ENCODE results near the gene LRRC23. TPM values are rescaled to one million over a fixed set of nuclear protein-coding genes. Genes with fewer than 3 reads are reported as not detected.
"Not testable (repeated sequence)": the region's sequence is repeated elsewhere in the genome, so short reads cannot be mapped to it uniquely, and the experiment has no call there.

LRRC23 gene
- total RNA-seq, 1 donor from 2014 or later, result 12.5 TPM

DNA sequence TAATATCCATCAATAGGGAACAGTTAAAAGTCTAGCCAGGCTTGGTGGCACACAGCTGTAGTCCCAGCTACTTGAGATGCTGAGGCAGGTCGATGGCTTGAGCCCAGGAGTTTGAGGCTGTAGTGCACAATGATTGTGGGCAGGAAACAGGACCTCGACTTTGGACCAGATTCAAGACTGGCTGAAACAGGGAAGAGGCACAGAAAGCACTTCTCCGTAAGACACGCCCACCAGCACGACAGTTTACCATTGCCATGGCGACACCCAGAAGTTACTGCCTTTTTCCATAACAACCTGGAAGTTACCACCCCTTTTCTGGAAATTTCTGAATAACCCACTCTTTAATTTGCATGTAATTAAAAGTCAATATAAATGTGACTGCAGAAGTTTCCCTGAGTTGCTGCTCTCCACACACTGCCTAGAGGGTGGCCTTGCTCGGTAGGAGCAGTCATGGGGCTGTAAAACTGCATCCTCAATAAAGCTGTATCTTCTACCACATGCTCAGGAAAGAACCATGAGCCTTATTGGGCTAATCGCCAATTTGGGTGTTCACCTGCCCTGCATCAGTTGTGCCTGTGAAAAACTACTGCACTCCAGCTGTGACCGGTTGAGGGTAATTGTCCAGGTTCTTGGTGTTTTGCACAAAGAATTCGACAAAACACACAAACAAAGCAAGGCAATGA lies 4.6 kb upstream of the LRRC23 start:
- Histone ChIP-seq H3K27ac (ENCODE audit: low read depth, low read length) (peak overlapping the region; percentile 23), H3K4me1 (ENCODE audit: control insufficient read depth in 3 of 3, insufficient read depth in 3 of 3, low read length in 3 of 3) (peaks cover 8 to 11% (median 8%) of the 10 kb centered on the region in 3 donors), H3K9me3 (ENCODE audit: control insufficient read depth in 3 of 3, low read length in 3 of 3) (no peaks in the 10 kb centered on the region)

DNA sequence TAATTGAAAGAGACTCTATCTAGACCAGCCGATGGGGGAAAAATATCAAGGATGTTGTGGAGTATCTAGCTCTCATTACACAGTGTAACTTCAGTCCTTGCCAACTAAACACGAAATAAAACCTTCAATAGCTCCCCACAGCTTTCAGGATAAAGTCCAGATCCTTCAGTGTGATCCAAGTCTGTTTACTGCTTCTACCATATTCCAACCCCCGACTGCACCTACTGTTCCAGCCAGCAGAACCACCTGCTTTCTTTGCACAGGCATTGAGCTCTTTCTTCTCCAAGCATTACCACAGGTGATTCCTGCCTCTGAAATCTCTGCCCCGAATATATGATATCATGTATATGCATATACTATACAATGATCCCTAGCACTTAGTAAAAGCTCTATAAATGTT lies 2.2 kb upstream of the LRRC23 start:
- H3K9me3 ChIP-seq (ENCODE audit: control insufficient read depth in 3 of 3, low read length in 3 of 3), result no peaks in the 10 kb centered on the region
- no peak overlapping the region for H3K27ac ChIP-seq (ENCODE audit: low read depth, low read length)
- peaks cover 0 to 14% (median 7%) of the 10 kb centered on the region in 3 donors for H3K36me3 ChIP-seq (ENCODE audit: control insufficient read depth in 3 of 3, insufficient read depth in 3 of 3, low read length in 3 of 3)
- H3K4me1 ChIP-seq (ENCODE audit: control insufficient read depth in 3 of 3, insufficient read depth in 3 of 3, low read length in 3 of 3), result peaks cover 11 to 18% (median 12%) of the 10 kb centered on the region in 3 donors
- no peak overlapping the region for H3K9ac ChIP-seq (ENCODE audit: low read depth in 1 of 3, low read length in 3 of 3)
- H3K27me3 ChIP-seq (ENCODE audit: control insufficient read depth in 3 of 3, insufficient read depth in 3 of 3, low read length in 3 of 3), result no peaks in the 10 kb centered on the region
- no peak overlapping the region for H3K4me3 ChIP-seq (ENCODE audit: low read length in 3 of 3)

More for the DNA sequence above, 4.6 kb upstream of the LRRC23 start:
- H3K27me3 ChIP-seq (ENCODE audit: control insufficient read depth in 3 of 3, insufficient read depth in 3 of 3, low read length in 3 of 3), result no peaks in the 10 kb centered on the region
- H3K9ac ChIP-seq (ENCODE audit: low read depth in 1 of 3, low read length in 3 of 3), result no peak overlapping the region
- no peaks in the 10 kb centered on the region for H3K36me3 ChIP-seq (ENCODE audit: control insufficient read depth in 3 of 3, insufficient read depth in 3 of 3, low read length in 3 of 3)
- H3K4me3 ChIP-seq (ENCODE audit: low read length in 3 of 3), result no peak overlapping the region

DNA sequence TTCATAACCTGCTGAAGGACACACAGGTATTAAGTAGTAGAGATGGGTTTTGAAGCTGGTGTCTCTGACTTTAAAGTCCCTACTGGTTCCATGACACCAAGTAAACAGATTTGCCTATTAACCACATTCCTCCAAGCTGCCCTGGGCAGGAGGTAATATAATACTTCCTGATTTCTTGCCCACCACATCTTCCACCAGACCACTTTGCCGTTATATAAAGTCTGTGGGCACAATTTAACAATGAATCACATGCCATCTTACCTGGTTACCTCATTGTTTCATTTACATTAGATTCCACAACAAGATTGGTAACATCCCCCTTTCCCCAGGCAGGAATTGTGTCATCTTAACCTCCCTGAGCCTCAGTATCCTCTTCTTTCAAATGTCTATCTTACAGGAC lies 900 bp upstream of the LRRC23 start:
- no peak overlapping the region for H3K27ac ChIP-seq (ENCODE audit: low read depth, low read length)
- H3K36me3 ChIP-seq (ENCODE audit: control insufficient read depth in 3 of 3, insufficient read depth in 3 of 3, low read length in 3 of 3), result peaks cover 0 to 16% (median 8%) of the 10 kb centered on the region in 3 donors
- no peak overlapping the region for H3K4me3 ChIP-seq (ENCODE audit: low read length in 3 of 3)
- no peak overlapping the region for H3K9ac ChIP-seq (ENCODE audit: low read depth in 1 of 3, low read length in 3 of 3)
- no peaks in the 10 kb centered on the region for H3K27me3 ChIP-seq (ENCODE audit: control insufficient read depth in 3 of 3, insufficient read depth in 3 of 3, low read length in 3 of 3)
- no peaks in the 10 kb centered on the region for H3K9me3 ChIP-seq (ENCODE audit: control insufficient read depth in 3 of 3, low read length in 3 of 3)
- H3K4me1 ChIP-seq (ENCODE audit: control insufficient read depth in 3 of 3, insufficient read depth in 3 of 3, low read length in 3 of 3), result peaks cover 11 to 18% (median 12%) of the 10 kb centered on the region in 3 donors

DNA sequence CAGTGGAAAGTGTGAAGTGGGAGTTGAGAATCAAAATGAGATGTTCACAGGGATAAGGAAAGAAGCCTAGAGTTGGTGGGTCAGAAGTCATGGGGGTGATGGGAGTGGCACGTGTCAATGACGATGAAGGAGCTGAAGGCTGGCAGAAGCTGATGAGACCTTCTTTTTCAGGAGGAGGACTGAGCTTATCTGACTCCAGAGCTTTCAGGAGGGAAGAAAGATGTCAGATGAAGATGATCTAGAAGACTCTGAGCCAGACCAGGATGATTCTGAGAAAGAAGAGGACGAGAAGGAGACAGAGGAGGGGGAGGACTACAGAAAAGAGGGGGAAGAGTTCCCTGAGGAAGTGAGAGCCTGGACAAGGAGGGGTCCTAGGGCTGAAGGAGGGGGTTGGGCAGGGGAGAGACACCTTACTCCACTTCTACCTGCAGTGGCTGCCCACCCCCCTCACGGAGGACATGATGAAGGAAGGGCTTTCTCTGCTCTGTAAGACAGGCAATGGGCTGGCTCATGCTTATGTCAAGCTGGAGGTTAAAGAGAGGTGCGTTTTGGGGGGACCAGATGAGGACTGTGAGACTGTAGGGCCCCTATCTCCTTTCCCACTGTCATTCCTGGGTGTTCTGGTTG lies 905 bp downstream of the LRRC23 start:
- peaks cover 11 to 18% (median 12%) of the 10 kb centered on the region in 3 donors for H3K4me1 ChIP-seq (ENCODE audit: control insufficient read depth in 3 of 3, insufficient read depth in 3 of 3, low read length in 3 of 3)
- peak overlapping the region; percentile 87 for H3K27ac ChIP-seq (ENCODE audit: low read depth, low read length)
- no peaks in the 10 kb centered on the region for H3K9me3 ChIP-seq (ENCODE audit: control insufficient read depth in 3 of 3, low read length in 3 of 3)

DNA sequence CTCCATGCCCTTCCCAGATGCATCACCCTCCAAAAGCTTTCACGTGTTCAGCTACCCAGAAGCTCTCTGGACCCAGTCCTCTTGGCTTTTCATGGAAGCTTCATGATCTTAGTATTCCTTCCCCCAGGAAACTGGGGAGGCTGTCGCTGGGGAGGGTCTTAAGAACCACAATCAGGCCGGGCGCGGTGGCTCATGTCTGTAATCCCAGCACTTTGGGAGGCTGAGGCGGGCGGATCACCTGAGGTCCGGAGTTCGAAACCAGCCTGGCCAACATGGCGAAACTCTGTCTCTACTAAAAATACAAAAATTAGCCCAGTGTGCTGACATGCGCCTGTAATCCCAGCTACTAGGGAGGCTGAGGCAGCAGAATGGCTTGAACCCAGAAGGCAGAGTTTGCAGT lies 3.5 kb downstream of the LRRC23 start:
- not testable (repeated sequence) for H3K4me3 ChIP-seq (ENCODE audit: low read length in 3 of 3); H3K9me3 ChIP-seq (ENCODE audit: control insufficient read depth in 3 of 3, low read length in 3 of 3); H3K9ac ChIP-seq (ENCODE audit: low read depth in 1 of 3, low read length in 3 of 3); H3K27ac ChIP-seq (ENCODE audit: low read depth, low read length)
- Histone ChIP-seq H3K27me3 (ENCODE audit: control insufficient read depth in 3 of 3, insufficient read depth in 3 of 3, low read length in 3 of 3) (peaks cover 2 to 13% (median 3%) of the 10 kb centered on the region in 3 donors), H3K36me3 (ENCODE audit: control insufficient read depth in 3 of 3, insufficient read depth in 3 of 3, low read length in 3 of 3) (peaks cover 0 to 16% (median 8%) of the 10 kb centered on the region in 3 donors), H3K4me1 (ENCODE audit: control insufficient read depth in 3 of 3, insufficient read depth in 3 of 3, low read length in 3 of 3) (peaks cover 11 to 18% (median 12%) of the 10 kb centered on the region in 3 donors)

More for the DNA sequence above, 905 bp downstream of the LRRC23 start:
- Histone ChIP-seq H3K27me3 (ENCODE audit: control insufficient read depth in 3 of 3, insufficient read depth in 3 of 3, low read length in 3 of 3) (no peaks in the 10 kb centered on the region), H3K4me3 (ENCODE audit: low read length in 3 of 3) (peak overlapping the region; percentile 95 to 98 (median 98)), H3K36me3 (ENCODE audit: control insufficient read depth in 3 of 3, insufficient read depth in 3 of 3, low read length in 3 of 3) (peaks cover 0 to 16% (median 8%) of the 10 kb centered on the region in 3 donors), H3K9ac (ENCODE audit: low read depth in 1 of 3, low read length in 3 of 3) (peak overlapping the region; percentile 88 to 91 (median 90))

DNA sequence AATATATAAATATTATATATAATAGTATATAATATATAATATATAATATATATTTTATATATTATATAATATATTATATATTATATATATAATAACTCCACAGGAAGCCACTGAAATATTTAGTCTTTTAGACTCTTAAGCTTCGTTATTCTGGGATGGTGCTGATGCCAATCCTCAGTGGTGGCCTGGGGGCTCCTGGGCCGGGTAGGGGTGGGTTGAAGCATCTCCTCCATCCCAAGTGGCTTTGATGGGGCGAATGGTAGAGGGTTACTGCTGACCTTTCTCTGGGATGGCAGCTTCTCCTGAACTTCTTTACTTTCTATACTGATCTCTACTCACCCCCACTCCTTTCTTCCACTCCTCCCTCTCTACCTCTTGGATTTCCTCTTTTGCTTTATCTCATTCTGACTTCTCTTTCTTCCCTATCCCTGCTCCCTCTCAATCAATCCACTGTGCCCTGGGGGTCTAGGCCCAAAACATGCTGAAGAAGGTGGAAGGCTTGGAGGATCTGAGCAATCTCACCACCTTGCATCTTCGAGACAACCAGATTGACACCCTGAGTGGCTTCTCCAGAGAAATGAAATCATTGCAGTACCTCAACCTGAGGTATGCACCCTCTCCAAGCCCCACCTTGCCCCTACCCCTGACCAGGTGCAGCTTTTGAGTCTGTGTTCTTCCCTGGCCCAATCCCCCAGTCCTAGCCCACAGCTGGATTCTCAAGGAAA lies 5.0 kb downstream of the LRRC23 start:
- H3K9me3 ChIP-seq (ENCODE audit: control insufficient read depth in 3 of 3, low read length in 3 of 3), result no peaks in the 10 kb centered on the region
- peaks cover 0 to 16% (median 8%) of the 10 kb centered on the region in 3 donors for H3K36me3 ChIP-seq (ENCODE audit: control insufficient read depth in 3 of 3, insufficient read depth in 3 of 3, low read length in 3 of 3)
- H3K9ac ChIP-seq (ENCODE audit: low read depth in 1 of 3, low read length in 3 of 3), result no peak overlapping the region
- H3K4me3 ChIP-seq (ENCODE audit: low read length in 3 of 3), result no peak overlapping the region
- peaks cover 8 to 19% (median 10%) of the 10 kb centered on the region in 3 donors for H3K27me3 ChIP-seq (ENCODE audit: control insufficient read depth in 3 of 3, insufficient read depth in 3 of 3, low read length in 3 of 3)
- H3K4me1 ChIP-seq (ENCODE audit: control insufficient read depth in 3 of 3, insufficient read depth in 3 of 3, low read length in 3 of 3), result peaks cover 7 to 16% (median 12%) of the 10 kb centered on the region in 3 donors
- H3K27ac ChIP-seq (ENCODE audit: low read depth, low read length), result no peak overlapping the region

DNA sequence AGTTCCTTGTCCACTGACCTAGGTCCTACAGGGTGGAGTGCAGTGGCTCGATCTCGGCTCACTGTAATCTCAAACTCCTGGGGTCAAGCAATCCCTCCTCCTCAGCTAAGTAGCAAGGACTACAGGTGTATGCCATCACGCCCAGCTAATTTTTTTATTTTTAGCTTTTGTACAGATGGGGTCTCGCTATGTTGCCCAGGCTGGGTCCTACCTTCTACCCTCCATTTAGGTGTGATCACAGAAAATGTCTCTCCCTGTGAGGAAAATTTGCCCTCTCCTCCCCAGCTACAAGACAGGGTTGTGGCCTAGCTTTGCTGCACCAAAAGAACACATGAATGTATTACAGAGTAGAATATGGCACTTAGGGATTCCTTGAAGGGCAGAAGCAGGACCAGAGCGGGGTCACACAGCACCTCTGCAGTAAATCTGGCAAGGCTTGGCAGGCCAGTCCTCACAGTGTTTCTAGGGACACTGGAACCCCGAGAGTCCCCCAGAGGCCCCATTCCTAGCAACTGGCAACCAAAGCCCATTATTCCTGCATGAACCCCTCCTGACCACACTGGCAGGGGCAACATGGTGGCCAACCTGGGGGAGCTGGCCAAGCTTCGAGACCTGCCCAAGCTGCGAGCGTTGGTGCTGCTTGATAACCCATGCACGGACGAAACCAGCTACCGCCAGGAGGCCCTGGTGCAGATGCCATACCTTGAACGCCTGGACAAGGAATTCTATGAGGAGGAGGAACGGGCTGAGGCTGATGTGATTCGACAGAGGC lies 7.7 kb downstream of the LRRC23 start:
- Histone ChIP-seq H3K27ac (ENCODE audit: low read depth, low read length) (no peak overlapping the region), H3K4me1 (ENCODE audit: control insufficient read depth in 3 of 3, insufficient read depth in 3 of 3, low read length in 3 of 3) (peaks cover 9 to 14% (median 13%) of the 10 kb centered on the region in 3 donors), H3K27me3 (ENCODE audit: control insufficient read depth in 3 of 3, insufficient read depth in 3 of 3, low read length in 3 of 3) (peaks cover 12 to 27% (median 23%) of the 10 kb centered on the region in 3 donors), H3K9me3 (ENCODE audit: control insufficient read depth in 3 of 3, low read length in 3 of 3) (no peaks in the 10 kb centered on the region), H3K4me3 (ENCODE audit: low read length in 3 of 3) (no peak overlapping the region), H3K9ac (ENCODE audit: low read depth in 1 of 3, low read length in 3 of 3) (no peak overlapping the region), H3K36me3 (ENCODE audit: control insufficient read depth in 3 of 3, insufficient read depth in 3 of 3, low read length in 3 of 3) (peaks cover 0 to 3% (median 1%) of the 10 kb centered on the region in 3 donors)

DNA sequence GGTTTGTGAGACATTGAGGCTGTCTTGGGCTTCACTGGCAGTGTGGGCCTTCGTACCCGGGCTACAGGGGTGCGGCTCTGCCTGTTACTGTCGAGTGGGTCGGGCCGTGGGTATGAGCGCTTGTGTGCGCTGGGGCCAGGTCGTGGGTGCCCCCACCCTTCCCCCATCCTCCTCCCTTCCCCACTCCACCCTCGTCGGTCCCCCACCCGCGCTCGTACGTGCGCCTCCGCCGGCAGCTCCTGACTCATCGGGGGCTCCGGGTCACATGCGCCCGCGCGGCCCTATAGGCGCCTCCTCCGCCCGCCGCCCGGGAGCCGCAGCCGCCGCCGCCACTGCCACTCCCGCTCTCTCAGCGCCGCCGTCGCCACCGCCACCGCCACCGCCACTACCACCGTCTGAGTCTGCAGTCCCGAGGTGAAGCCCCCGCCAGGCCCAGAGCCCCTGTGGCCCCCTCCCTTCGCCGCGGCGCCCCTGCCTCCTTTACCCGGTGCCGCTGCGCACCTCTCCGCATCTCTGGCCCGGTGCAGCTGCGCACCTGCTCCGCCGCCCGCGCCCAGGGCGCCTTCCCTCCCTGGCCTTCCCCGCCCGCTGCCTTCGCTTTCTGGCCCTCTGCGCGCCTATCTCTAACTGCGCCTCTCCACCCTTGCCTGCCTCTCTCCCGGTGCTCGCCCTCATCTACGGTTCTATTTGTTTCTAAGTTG lies 9.8 kb downstream of the LRRC23 start, which contains the start of gene ENO2:
TSS of gene ENO2 (plus strand) at position 335 of the 701 bp plus-strand sequence. CDS start 1,253 bp downstream, outside the sequence.
- Histone ChIP-seq H3K4me3 (ENCODE audit: low read length in 3 of 3) (peak within 1 kb of the TSS; percentile 70 to 73 (median 71)), H3K9ac (ENCODE audit: low read depth in 1 of 3, low read length in 3 of 3) (peak within 1 kb of the TSS; percentile 5 to 76 (median 64)), H3K9me3 (ENCODE audit: control insufficient read depth in 3 of 3, low read length in 3 of 3) (no peaks in the 10 kb centered on the region), H3K4me1 (ENCODE audit: control insufficient read depth in 3 of 3, insufficient read depth in 3 of 3, low read length in 3 of 3) (peaks cover 9 to 14% (median 13%) of the 10 kb centered on the region in 3 donors), H3K36me3 (ENCODE audit: control insufficient read depth in 3 of 3, insufficient read depth in 3 of 3, low read length in 3 of 3) (peaks cover 0 to 2% (median 0%) of the 10 kb centered on the region in 3 donors), H3K27me3 (ENCODE audit: control insufficient read depth in 3 of 3, insufficient read depth in 3 of 3, low read length in 3 of 3) (peaks cover 12 to 27% (median 23%) of the 10 kb centered on the region in 3 donors), H3K27ac (ENCODE audit: low read depth, low read length) (peak within 1 kb of the TSS; percentile 64)
